Neural crest cell (in vitro differentiated cells): ENCODE measurements around the gene MTRF1L. TPM values are rescaled to one million over a fixed set of nuclear protein-coding genes. Genes with fewer than 3 reads are reported as not detected.

Experiments
- DNase-seq: peaks from one replicate; pipeline ENCODE4 v3.0.0; 2021; ENCODE audit warnings: low read depth, mixed read lengths, low spot score
- H3K27ac Mint-ChIP-seq: one replicate; pipeline ENCODE4 v1.8.0; 2021; ENCODE audit warnings: mild to moderate bottlenecking, mixed read lengths; ENCODE audit not compliant: unreplicated experiment
- H3K27me3 Mint-ChIP-seq: 2 replicates; pipeline ENCODE4 v1.8.0; 2021; ENCODE audit warnings: low read depth, mild to moderate bottlenecking, mixed read lengths
- H3K36me3 Mint-ChIP-seq: 2 replicates; pipeline ENCODE4 v1.8.0; 2021; ENCODE audit warnings: low read depth, mild to moderate bottlenecking, mixed read lengths
- H3K4me1 Mint-ChIP-seq: 2 replicates; pipeline ENCODE4 v1.8.0; 2021; ENCODE audit warnings: mixed read lengths
- H3K4me3 Mint-ChIP-seq: one replicate; pipeline ENCODE4 v1.8.0; 2021; ENCODE audit warnings: mild to moderate bottlenecking, mixed read lengths
- H3K9me3 Mint-ChIP-seq: 2 replicates; pipeline ENCODE4 v1.8.0; 2021; ENCODE audit warnings: mixed read lengths
- CTCF ChIP-seq: fragments of 200-600 bp; sonication (generic); conservative IDR thresholded peaks from 2 replicates; pipeline ENCODE4 v1.5.0; 2021; ENCODE audit warnings: antibody characterized with exemption, mild to moderate bottlenecking
- total RNA-seq: library from RNA; stranded (reverse); gene quantifications from 2 replicates; pipeline ENCODE4 v1.2.1, GENCODE V29; 2021

MTRF1L gene
- total RNA-seq, 1 donor from 2014 or later: 23.2 TPM

- peak; percentile 94 for DNase-seq
- peaks cover 51% of the 10 kb centered on the region for H3K4me1 Mint-ChIP-seq
- TF ChIP-seq CTCF: no peak
- no peaks in the 10 kb centered on the region for H3K27me3 Mint-ChIP-seq
- no peaks in the 10 kb centered on the region for H3K9me3 Mint-ChIP-seq
- H3K36me3 Mint-ChIP-seq: peaks cover 20% of the 10 kb centered on the region
- peak within 1 kb of the TSS; percentile 97 for H3K4me3 Mint-ChIP-seq
- peak within 1 kb of the TSS; percentile 100 for H3K27ac Mint-ChIP-seq
Measured at GRCh38 chr6:152982904-152983636, 19.4 kb downstream of the MTRF1L start, which contains the start of gene FBXO5. Gene FBXO5 (minus strand): TSS chr6:152983041. CDS start chr6:152982959, 82 bp downstream.

- peak overlapping the region; percentile 94 for H3K27ac Mint-ChIP-seq
- H3K27me3 Mint-ChIP-seq: no peaks in the 10 kb centered on the region
- H3K9me3 Mint-ChIP-seq: no peaks in the 10 kb centered on the region
- DNase-seq: peak; percentile 13
- TF ChIP-seq CTCF: no peak
- H3K4me1 Mint-ChIP-seq: peaks cover 58% of the 10 kb centered on the region
- H3K36me3 Mint-ChIP-seq: peaks cover 19% of the 10 kb centered on the region
- peak overlapping the region; percentile 97 for H3K4me3 Mint-ChIP-seq
Measured at GRCh38 chr6:152981989-152982903, 20.3 kb downstream of the MTRF1L start.

GRCh38 chr6:152981219-152981618 is 21.3 kb downstream of the MTRF1L start:
- TF ChIP-seq CTCF: no peak
- peak overlapping the region; percentile 5 for H3K27ac Mint-ChIP-seq
- peaks cover 63% of the 10 kb centered on the region for H3K4me1 Mint-ChIP-seq
- no peaks in the 10 kb centered on the region for H3K27me3 Mint-ChIP-seq
- peaks cover 20% of the 10 kb centered on the region for H3K36me3 Mint-ChIP-seq
- no peaks in the 10 kb centered on the region for H3K9me3 Mint-ChIP-seq
- peak overlapping the region; percentile 87 for H3K4me3 Mint-ChIP-seq
- DNase-seq: no peak

GRCh38 chr6:152980656-152981055 is 21.9 kb downstream of the MTRF1L start:
- Mint-ChIP-seq H3K36me3 (peaks cover 19% of the 10 kb centered on the region), H3K9me3 (no peaks in the 10 kb centered on the region), H3K4me3 (peak overlapping the region; percentile 87), H3K27ac (no peak overlapping the region), H3K4me1 (peaks cover 65% of the 10 kb centered on the region), H3K27me3 (no peaks in the 10 kb centered on the region)
- TF ChIP-seq CTCF: no peak
- no peak for DNase-seq

- Mint-ChIP-seq H3K4me3 (peak overlapping the region; percentile 87), H3K4me1 (peaks cover 60% of the 10 kb centered on the region), H3K27me3 (no peaks in the 10 kb centered on the region), H3K36me3 (peaks cover 31% of the 10 kb centered on the region), H3K27ac (no peak overlapping the region), H3K9me3 (no peaks in the 10 kb centered on the region)
- no peak for TF ChIP-seq CTCF
- DNase-seq: no peak
Measured at GRCh38 chr6:152979116-152979515, 23.4 kb downstream of the MTRF1L start.
